Activated CD4-positive, alpha-beta T cell treated with anti-CD3 and anti-CD28 coated beads for 1 hour (primary cell): ENCODE data around the gene SMG9.

Experiments used
- DNase-seq: peaks from one replicate; pipeline ENCODE4 v3.0.0-alpha.2; 2020

Gene SMG9

GRCh38 chr19:43754503-43755255 lies at the start of gene SMG9:
Gene SMG9 (minus strand): TSS chr19:43754962. CDS start chr19:43750741, 4,221 bp downstream.
- peak; percentile 99 for DNase-seq

GRCh38 chr19:43804432-43804831 lies 49.7 kb upstream of the SMG9 start:
- no peak for DNase-seq

- DNase-seq, result no peak
These were observed 47.6 kb upstream of the SMG9 start, which contains the start of gene LYPD5 for GRCh38 chr19:43802216-43802951. Gene LYPD5 (minus strand): TSS chr19:43802447. CDS start chr19:43802380, 67 bp downstream.

- DNase-seq, result no peak
These were observed 44.9 kb upstream of the SMG9 start for GRCh38 chr19:43799502-43800142.

GRCh38 chr19:43798546-43799409 lies 44.0 kb upstream of the SMG9 start:
- DNase-seq, result peak; percentile 51

- DNase-seq, result no peak
These were observed 43.3 kb upstream of the SMG9 start for GRCh38 chr19:43798026-43798545.

- DNase-seq, result no peak
These were observed 42.8 kb upstream of the SMG9 start for GRCh38 chr19:43797556-43797955.

- no peak for DNase-seq
These were observed 42.4 kb upstream of the SMG9 start for GRCh38 chr19:43797118-43797517.

GRCh38 chr19:43790587-43790986 lies 35.8 kb upstream of the SMG9 start:
- DNase-seq, result no peak

GRCh38 chr19:43789029-43789428 lies 34.3 kb upstream of the SMG9 start:
- DNase-seq, result no peak

- no peak for DNase-seq
These were observed 31.9 kb upstream of the SMG9 start for GRCh38 chr19:43786665-43787064.

- no peak for DNase-seq
These were observed 30.4 kb upstream of the SMG9 start for GRCh38 chr19:43784981-43785808.

GRCh38 chr19:43784241-43784980 lies 29.6 kb upstream of the SMG9 start:
- DNase-seq, result peak; percentile 52

- no peak for DNase-seq
These were observed 28.9 kb upstream of the SMG9 start for GRCh38 chr19:43783636-43784035.

GRCh38 chr19:43782689-43783231 lies 28.0 kb upstream of the SMG9 start:
- no peak for DNase-seq

- DNase-seq, result no peak
These were observed 27.5 kb upstream of the SMG9 start for GRCh38 chr19:43782311-43782660.

GRCh38 chr19:43781630-43782310 lies 27.0 kb upstream of the SMG9 start:
- DNase-seq, result no peak

- DNase-seq, result peak; percentile 36
These were observed 26.2 kb upstream of the SMG9 start, which contains the start of gene KCNN4 for GRCh38 chr19:43780706-43781525. Gene KCNN4 (minus strand): TSS chr19:43780973. CDS start chr19:43780861, 112 bp downstream.

- DNase-seq, result no peak
These were observed 25.1 kb upstream of the SMG9 start for GRCh38 chr19:43779820-43780219.
